HG02870 (cell line): ENCODE results near the gene FOCAD.

ENCODE experiments used
- ATAC-seq: cut with Tn5 transposase; IDR thresholded peaks from one replicate; pipeline ENCODE4 v1.9.1; 2021; ENCODE audit warnings: mild to moderate bottlenecking, moderate library complexity; ENCODE audit not compliant: unreplicated experiment

The FOCAD gene

GRCh38 chr9:20997503-20998076 is 313.5 kb downstream of the FOCAD start:
- ATAC-seq: peak; percentile 87

- ATAC-seq: no peak
Observed at GRCh38 chr9:21001581-21001980, 317.5 kb downstream of the FOCAD start.

DNA sequence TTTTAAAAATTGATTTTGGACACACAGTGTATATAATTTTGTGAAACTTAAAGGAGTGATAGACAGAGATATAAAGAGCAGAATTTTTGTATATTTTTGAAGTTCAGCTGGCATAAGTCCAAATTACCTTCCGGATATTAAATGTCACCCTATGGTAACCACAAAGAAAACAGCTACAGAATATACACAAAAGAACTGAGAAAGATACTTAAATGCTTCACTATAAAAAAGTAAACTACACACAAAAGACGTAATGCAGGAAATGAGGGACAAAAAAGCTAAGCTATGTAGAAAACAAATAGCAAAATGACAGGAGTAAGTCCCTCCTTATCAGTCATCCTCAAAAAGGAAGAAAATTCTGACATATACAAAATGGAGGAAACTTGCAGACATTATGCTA is 318.0 kb downstream of the FOCAD start:
- no peak for ATAC-seq

GRCh38 chr9:21015129-21015815 is 331.2 kb downstream of the FOCAD start:
- no peak for ATAC-seq

- peak; percentile 70 for ATAC-seq
Observed at GRCh38 chr9:21015995-21016394, 331.9 kb downstream of the FOCAD start.

GRCh38 chr9:21016701-21017491 is 332.8 kb downstream of the FOCAD start:
- ATAC-seq: peak; percentile 11

GRCh38 chr9:21018177-21018576 is 334.1 kb downstream of the FOCAD start:
- ATAC-seq: no peak

DNA sequence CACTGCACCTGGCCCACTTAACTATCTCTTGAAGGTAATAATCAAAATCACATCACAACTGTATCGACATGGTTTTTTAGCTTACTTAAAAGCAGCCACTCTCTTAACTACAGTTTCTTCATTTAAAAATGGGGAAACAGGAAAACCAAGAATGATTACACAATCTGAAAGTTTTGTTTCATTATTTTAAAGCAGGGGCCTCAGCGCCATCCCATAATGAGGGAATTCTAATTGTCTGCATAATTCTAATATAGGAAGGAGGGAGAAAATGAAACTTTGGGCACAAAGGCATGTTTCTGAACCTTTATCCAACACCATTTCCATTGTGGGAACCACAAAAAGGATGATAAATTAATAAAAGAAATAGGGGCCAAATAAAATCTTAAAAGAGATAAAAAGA is 339.8 kb downstream of the FOCAD start:
- no peak for ATAC-seq

GRCh38 chr9:21027295-21027694 is 343.2 kb downstream of the FOCAD start:
- no peak for ATAC-seq

GRCh38 chr9:21028466-21028865 is 344.4 kb downstream of the FOCAD start:
- ATAC-seq: no peak

DNA sequence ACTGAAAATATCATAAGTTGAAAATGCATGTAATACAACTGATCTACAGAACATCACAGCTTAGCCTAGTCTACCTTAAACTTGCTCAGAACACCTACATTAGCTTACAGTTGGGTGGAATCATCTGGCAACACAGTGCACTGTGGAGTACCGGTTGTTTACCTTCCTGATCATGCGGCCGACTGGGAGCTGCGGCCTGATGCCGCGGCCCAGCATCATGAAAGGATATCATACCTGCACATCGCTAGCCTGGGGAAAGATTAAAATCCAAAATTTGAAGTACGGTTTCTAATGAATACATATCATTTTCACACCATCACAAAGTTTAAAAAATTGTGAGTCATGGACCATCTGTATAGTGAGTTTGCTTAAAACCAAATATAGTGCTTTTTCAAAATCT is 345.6 kb downstream of the FOCAD start:
- no peak for ATAC-seq

- ATAC-seq: peak; percentile 83
Observed at GRCh38 chr9:21030389-21031035, 346.5 kb downstream of the FOCAD start.

DNA sequence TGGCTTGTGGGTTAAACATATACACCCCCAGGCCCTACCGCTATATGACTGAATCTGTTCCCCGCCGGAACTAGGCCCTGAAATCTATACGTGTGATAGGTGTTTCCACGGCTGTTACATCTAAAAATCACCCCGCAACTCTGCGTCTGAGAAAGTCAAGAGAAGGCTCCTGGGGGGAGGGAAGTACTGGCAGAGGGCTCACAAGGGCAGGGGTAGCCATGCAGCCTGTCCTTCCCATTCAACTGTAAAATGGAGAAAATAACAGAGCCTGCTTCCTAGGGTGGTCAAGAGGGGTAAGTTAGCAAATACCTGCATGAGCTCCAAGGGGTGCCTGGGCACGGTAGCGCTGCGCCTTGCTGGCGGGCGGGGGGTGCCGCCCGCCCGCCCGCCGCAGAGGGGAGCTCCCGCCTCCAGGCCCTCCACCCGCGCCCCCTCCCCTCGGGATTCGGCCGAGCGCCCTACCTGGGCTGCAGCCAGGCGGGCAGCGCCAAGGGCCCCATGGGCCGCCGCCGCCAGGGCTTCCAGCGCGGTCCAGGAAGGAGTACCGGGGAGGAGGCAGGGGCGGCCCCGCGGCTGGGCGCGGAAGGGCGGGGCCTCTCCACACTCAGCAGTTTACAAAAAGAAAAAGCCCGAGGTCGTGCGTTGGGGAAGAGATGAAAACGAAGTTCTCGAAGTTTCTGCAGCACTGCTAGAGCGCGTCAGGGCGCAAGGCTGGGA is 347.2 kb downstream of the FOCAD start, which contains the start of gene HACD4:
Gene HACD4, minus strand, starts transcription at position 550 of the 717 bp plus-strand sequence. Its CDS starts 50 bp downstream, at position 500.
- ATAC-seq: peak; percentile 66

- no peak for ATAC-seq
Observed at GRCh38 chr9:21031808-21032183, 347.7 kb downstream of the FOCAD start.

DNA sequence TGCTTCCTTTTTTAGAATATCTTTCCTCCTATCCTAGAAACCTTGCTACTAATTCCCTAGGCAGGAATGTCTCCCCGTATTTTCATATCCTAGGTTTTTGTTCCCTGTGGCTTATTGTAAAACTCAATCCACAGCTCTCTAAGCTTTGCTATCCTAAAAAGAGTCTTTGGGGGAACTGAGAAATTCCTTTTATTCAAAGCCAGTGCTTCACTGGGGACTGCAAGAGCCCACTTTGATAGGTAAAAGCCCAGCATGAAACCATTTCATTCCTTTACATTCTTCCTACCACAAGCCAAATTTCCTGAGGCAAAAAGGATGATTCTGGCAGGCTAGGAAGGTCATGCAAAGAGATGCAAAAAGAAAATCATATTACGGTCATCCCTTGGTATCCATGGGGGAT is 353.2 kb downstream of the FOCAD start:
- ATAC-seq: no peak

- ATAC-seq: no peak
Observed at GRCh38 chr9:21039302-21039701, 355.2 kb downstream of the FOCAD start.

- ATAC-seq: no peak
Observed at GRCh38 chr9:21042466-21042865, 358.4 kb downstream of the FOCAD start.

DNA sequence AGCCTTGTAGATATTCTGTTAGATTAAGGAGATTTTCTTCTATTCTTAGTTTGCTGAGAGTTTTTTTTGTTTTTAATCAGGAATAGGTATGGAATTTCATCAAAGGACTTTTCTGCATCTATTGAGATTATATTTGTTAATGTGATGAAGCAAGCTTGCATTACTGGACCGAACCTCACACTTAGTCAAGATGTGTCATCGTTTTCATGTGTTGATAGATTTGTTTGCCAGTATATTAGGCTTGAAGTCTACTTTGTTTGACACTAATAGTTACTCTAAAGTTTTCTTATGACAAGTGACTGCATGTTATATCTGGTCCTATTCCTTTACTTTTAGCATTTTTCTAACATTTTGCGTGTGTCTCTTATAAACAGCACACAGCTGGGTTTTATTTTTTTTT is 359.8 kb downstream of the FOCAD start:
- no peak for ATAC-seq
